HG03432 (cell line): ENCODE data around the gene MLLT6.

Experiments
- ATAC-seq: cut with Tn5 transposase; IDR thresholded peaks from one replicate; pipeline ENCODE4 v1.9.1; 2021; ENCODE audit warnings: mild to moderate bottlenecking, moderate library complexity; ENCODE audit not compliant: unreplicated experiment

The MLLT6 gene

DNA sequence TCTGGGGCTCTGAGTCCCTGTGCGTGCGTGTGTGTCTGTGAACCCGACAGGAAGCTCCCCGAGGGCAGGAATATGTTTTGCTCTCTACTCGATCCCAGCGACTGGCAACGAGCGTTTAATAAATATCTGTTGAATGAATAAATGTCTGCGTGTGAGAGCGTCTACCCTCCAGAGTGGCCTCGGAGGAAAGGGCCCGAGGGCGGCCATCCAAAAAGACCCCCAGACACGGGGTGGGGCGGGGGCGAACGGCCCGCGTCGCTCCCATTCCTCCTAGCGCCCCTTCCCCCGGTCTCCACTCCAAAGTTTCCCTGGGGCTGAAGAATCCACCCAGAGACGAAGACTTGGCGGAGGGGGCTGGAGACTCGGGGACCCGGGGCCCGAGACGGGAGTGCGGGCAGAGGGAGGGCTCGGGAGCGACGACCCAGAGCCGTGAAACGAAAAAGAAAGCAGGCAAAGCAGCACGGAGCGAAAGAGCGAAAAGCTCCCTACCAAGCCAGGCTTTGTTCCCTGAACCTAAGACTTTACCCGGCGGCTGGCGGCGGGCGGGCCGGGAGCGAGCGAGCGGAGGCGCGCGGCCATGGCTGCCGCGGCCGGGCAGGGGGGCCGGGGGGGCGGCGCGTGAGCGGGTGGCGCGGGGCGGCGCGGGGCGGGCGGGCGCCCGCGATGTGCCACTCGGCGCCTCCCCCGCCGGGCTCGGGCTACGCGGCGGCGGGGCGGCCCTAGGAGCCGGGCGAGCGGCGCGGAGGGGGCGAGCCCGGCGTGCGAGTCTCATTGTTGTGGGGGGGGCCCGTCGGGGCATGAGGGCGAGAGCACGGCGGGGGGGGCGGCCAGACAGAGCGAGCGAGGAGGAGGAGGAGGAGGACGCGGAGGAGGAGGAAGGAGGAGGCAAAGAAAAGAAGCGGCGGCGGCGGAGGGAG lies at the start of gene MLLT6:
TSS of gene MLLT6 (plus strand) at position 668 of the 917 bp plus-strand sequence. CDS start 360 bp downstream, outside the sequence.
- no peak for ATAC-seq

DNA sequence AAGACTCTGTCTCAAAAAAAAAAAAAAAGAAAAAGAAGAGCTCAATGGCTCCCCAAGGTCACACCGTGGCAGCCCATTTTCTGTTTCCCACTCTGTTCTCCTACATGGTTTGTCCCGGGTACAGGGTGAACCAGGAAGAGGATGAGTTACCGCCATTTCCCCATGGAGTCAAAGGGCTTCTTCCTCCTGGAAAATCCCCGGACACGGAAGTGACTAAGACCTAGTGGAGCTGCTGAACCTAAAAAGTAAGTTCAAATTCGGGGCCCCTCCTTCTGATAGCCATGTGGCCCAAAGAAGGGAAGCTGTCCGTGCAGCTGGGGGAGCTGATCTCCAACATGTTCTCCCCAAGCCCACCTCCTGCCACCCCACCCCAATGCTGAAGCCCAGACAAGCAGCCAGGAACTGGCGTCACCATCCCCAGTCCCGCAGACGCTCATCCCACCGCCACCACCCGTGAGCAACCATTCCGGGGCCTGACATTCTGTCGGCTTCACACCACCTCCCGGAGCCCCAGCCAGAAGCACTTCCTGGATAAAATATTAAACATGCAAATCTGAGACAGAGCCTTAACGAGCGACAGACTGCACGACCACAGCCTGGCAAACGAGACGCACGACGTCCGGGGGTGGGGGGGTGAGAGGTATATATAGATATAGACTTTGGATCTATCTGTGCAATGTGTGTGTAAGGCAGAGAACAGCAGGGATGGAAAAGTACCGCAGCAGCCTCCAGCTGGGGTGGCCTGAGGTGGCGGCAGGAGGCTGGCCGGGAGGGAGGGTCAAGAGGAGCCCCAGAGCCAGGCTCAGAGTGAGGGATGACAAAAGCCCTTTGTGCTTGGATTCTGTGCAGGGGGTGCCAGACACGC lies 47.9 kb upstream of the MLLT6 start:
- no peak for ATAC-seq

DNA sequence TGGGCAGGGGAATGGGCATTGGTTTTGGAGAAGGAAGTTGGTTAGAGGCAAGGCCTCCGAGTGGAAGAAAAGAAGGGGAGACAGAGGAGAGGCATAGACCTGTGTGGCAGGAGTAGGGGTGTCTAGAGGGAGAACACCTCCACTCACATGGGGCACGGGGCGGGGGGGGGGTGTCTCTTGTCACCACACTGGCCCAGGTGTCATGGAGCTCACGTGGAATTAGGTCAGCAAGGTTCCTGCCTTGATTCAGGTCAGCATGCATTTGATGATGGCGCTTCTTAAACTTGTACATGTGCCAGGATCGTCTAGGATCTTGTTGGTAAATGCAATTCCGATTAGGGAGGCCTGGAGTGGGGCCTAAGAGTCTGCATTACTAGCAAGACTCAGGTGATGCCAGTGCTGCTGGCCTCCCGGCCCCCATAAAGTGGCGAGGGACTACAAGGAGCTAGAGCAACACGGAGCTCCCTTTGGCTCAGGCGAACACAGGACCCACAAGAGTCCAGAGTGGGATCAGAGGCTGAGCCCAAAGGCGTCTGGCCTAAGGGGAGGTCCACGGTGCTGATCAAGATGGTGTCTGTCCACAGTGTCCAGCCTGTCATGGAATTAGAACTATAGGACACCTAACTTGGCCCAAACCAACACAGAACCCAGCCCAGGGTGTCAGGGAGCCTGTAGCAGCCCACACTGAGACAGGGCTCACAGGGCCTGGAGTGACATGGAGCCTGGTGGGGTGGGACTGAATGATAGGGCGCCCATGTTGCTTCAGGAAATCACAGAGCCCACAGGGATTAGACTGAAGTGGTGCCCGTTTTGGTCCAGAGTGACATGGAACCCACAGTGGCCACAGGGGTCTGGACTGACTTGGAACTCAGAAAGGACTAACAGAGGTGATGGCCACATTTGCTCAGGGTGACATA lies 47.0 kb upstream of the MLLT6 start:
- no peak for ATAC-seq

DNA sequence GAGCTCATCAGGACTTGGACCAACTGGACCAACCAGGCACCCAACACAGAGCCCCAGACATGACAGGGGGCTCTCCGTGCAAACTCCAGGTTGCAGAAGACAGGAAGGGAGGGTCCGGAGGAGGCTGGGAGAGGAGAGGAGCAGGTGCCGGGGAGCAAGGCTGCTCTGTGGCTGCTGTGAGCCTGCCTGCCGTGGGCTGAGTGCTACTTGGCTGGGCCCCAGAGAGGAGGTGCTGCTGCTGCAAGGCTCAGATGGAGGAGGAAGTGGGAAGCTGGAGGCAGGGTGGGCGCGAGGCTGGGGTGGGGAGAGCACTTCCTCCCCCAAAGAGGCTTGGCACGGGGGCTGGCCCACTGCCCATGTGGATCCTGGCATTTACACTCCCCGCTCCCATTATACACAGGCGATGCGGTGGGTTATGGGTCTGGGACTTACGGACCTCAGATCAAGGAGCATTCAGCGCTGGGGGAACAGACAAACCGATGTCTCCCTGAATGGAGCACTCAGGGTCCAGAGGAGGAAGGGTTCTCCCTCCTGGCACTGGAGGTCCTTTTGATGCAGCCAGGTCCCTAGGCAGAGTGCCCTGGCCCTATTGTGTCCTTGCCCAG lies 46.2 kb upstream of the MLLT6 start:
- ATAC-seq = no peak

DNA sequence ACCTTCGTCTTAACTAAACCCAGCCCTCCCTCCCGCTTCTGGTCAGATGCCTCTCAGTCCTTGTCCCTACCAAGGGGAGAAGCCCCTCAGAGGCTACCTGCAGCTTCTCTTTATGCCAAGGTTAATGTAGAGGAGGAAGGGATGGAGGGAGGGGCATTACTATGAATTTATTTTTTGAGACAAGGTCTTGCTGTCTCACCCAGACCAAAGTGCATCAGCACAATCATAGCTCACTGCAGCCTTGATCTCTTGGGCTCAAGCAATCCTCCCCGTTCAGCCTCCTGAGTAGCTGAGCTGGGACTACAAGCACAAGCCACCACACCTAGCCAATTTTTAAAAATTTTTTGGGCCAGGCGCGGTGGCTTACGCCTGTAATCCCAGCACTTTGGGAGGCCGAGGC lies 45.7 kb upstream of the MLLT6 start:
- ATAC-seq = no peak

DNA sequence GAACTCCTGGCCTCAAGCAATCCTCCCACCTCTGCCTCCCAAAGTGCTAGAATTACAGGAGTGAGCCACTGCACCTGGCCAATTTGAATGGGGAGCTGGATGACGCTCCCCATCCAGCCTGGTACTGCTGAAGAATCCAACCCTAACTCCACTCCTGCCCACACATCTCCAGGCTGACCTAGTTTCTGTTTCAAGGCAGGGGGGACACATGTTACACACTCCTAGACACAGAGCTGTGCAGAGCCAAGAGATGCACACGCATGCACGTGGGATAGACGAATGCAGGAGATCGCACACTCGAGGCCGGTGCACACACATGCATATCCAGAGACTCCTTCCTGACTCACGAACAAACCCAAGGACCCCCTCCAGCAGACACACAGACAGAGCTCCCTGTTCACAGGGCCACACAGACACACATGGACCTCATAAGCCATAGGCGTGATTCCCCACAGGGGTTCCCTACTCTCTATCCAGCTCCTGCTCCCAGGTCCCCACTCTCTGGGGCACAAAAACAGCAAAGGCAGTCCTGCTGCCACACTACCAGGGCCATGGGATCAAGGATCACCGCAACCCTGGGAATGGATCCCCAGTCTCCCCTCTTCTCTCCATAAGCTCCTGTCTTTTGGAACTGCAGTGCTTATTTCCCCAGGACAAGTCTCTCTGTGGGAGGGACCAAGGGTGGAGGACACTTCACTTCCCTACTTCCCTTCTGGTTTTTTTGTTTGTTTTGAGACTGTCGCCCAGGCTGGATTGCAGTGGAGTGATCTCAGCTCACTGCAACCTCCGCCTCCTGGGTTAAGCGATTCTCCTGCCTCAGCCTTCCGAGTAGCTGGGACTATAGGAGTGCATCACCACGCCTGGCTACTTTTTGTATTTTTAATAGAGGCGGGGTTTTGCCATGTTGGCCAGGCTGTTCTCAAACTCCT lies 44.7 kb upstream of the MLLT6 start:
- ATAC-seq = no peak

DNA sequence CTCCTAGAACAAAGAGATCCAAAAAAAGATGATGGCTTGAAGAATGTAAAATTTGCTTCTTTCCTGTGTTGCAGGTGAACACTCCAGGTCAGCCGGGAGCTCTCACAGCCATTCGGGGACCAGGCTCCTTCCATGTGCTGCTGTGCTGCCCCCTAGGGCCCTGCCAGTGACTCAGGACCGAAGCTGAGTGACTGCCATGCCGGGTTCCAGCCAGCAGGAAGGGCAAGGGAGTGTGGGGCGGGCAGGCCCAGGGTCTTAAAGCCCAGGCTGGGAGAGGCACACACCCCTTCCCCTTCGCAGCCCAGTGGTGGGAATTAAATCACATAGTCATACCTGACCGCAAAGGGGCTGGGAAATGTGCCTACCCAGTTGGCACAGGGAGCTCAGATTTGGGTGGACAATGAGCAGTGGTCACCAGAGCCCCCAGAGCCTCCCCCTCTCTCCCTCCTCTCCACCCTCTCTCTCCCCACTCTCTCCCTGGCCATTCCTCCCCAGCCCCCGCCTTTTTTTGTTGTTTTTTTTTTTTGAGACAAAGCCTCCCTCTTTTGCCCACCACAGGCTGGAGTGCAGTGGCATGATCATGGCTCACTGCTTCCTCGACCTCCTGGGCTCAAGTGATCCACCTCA lies 41.8 kb upstream of the MLLT6 start:
- ATAC-seq = no peak

DNA sequence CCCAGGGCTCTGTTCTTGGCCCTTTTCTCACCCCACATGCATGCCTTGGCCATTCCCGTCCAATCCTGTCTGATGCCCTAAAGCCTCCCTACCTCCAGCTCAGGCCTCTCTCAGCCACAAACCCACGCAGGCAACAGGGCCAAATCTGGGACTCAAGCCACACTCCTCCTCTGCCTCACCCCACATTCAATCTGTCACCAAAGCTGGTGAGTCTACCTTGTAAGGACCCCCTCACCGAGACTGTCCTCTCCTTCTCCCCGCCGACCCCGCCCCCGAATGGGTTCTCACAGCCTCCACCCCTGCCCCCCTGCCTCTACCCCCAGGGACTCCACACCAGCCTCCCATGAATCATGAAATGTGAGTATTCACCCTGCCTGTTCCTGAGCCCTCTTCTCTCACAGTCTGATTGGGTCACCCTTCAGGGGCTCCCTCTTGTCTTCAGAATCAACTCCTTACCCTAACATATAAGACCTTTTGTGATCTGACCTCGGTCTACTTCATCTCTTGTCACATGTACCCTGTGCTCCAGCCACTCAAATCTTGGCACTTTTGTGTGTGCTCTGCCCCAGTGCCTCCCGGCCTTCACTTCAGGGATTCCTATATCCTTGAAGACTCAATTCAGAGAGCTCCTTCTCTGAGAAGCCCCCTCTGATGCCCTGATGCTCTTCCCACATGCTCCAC lies 41.0 kb upstream of the MLLT6 start:
- no peak for ATAC-seq

DNA sequence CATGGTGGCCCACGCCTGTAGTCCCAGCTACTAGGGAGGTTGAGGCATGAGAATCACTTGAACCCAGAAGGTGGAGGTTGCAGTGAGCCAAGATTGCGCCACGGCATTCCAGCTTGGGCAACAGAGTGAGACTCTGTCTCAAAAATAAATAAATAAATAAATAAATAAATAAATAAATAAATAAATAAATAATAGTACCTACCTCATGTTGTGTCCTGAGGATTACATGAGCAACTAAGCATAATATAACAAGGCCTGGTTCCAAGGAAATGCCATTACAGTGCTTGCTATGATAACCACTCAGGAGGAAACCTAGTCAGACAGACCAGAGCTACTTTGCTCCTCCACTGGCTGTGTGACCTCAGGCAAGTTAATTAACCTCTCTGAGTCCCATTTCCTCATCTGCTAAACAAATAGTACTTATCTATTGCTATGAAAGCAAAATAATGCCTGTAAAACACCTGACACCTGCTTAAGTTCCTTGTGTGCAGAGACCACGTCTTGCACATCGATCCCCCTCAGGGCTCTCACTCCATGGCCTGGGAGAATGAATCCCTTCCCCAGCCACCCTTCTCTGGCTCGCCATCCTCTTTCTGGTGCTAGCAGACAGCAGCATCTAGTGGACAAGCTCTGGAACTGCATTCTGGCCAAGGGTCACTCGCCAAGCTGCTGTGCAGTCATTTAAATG lies 37.8 kb upstream of the MLLT6 start:
- ATAC-seq = no peak

DNA sequence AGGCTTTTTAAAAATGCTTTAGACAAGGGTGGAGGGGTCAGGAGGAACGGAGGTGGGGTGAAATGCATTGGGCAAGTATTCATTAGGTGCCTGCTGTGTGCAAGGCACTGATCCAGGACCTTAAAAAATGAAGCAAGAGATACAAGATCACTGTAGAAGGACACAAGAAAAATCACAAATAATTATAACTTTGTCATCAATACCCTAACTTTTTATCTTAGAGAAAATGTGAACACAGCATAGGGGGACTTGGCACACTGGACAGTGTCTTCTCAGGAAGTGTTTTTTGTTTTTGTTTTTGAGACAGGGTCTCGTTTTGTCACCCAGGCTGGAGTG lies 37.3 kb upstream of the MLLT6 start:
- ATAC-seq = no peak

DNA sequence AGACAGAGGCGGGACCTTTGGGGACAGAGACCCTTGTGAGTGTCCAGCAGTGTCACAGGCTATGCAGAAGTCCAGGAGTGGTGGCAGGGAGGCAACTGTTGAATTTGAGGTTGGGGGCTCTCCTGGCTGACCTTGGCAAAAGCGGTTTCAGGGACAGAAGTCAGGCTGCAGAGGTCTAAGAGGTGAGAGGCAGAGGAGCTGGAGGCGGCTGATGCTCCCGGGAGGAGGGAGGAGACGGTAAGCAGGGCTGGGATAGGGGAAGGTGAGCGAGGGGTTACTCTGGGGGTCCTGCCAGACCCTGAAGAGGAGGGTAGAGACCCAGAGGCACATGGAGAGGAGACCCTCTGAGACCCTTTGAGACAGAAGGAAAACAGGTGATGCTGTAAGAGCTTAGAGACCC lies 35.6 kb upstream of the MLLT6 start:
- ATAC-seq = no peak

DNA sequence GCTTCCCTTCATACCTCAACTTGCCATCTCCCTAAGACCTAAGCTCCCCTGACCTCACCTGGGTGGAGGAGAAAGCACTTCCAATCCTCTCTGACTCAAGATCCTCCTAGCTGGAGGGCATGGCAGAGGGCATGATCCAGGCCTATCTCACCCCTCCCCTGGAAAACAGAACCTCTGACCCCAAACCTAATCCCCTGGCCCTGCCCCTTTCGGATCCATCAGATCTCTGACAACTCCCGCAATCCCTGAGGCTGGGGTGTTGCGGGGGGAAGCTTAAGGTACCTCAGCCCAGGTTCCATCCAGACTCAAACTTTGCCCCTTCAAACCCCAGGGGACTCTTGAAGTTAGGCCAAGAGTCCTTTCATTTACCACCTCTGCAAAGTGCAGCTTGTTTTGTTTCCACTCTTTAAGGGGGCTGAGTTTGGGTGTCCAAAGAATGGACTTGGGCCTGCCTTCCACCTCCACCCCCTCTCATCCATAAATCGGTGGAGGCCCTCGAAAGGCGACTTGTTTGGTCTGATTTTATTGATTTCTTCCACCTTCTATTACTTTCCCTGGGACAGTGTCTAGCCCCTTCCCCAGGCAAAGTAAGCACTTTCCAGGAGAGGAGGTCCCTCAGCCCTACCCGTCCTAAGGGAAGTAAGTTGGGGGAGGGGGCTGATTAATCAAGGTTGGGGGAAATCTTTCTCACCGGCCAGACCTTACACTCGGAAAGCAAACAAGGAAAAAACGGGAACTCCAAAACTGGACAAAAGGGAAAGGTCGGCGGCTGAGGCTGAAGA lies 32.9 kb upstream of the MLLT6 start:
- no peak for ATAC-seq

DNA sequence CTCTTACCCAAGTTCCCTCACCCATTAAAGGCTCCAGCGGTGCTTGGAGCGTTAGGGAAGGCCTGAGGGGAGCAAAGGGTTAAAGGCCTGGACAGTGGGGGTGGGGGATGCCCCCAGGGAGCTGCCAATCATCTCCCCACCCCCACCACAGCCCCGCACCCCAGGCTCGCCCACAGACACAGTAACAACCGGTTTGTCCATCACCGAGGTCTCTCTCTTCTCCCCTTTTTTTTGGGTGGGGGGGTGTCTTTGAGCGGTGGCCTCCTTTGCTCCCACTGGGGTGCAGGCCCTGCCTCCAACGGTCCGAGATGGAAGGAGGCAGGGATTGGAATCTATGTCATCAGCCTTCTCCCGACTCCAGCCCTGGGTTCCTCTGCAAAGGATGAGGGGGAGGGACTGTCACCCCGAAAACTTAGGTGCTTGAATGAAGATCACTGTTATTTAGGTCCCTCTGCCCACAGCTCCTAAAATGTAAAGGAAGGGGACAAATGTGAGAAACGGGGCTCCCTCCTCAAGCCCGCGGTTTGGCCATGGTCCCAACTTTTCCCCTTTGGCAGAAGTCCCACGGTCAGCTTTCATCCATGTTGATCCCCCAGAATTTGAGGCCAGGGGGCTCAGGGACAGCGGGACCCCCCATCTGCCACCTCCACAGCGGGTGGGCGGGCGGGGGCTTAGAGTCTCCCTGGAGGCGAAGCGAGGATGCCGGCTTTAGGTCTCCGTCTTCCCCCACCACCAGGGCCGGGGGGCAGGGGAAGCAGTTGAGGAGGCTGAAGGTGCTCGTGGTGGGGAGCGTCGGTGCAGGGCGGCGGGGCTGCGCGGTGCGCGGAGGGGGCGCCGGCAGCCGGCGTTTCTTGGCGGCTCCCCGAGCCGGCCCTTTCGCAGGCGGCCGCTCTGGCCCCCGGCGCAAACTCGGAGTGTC lies 32.0 kb upstream of the MLLT6 start:
- no peak for ATAC-seq

DNA sequence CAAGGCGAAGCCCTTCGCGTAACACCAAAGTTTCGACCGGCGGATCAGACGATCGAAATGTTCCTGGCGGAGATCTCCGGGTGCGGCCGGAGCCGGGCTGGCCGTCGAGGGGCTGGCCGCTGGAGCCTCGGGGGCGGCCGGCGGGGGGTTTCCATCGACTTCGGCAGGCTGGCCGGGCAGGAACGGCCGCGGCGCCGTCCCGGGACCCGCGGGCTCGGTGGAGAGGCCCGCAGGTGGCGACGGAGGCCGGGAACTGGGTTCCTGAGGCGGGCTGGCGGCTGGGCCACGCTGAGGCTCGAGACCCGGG lies 31.4 kb upstream of the MLLT6 start:
- ATAC-seq = no peak

DNA sequence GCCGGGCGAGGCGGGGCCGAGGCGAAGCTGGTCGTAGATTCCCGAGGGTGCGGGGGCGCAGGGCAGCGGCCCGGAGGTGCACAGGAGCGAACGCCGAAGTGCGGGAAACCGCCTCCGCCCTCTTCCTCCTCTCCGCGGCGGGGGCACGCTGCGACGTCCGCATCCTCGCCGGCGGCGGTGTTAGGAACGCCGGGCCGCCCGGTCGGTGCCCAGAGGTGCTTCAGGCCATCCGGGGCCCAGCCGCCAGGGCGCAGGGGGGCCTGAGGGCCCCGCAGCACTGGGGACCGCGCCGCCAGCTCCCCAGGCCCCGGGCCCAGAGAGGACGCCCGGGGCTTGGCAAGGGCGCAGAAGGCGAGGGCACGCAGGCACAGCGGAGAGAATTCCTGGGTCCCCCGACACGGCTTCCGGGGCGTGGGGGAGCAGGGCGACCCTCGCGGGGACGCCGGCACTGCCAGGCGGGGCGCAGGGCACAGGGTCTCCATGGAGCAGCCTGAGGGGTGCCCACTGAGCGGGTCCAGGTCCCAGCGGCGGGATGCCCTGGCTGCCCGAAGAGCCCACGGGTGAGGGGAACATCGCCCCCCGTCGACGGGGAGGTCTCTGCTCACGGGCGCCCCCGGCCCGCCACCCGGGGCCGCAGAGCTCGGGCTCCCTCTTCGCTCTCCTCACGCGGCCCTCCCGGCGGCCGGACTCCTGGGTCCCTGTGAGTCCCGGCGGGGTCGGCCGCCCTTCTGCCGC lies 30.9 kb upstream of the MLLT6 start:
- peak; percentile 18 for ATAC-seq
